ENCODE data around the gene SMG7.

- TF ChIP-seq CTCF (IDR thresholded peaks at IDR 0.05) (no peak), POLR2A (IDR thresholded peaks at IDR 0.05) (no peak)
Measured at GRCh38 chr1:183553764-183554163, 81.5 kb downstream of the SMG7 start.
